Pancreas (tissue), 10 donors: ENCODE measurements around the gene PRRC2B. TPM values are rescaled to one million over a fixed set of nuclear protein-coding genes. Genes with fewer than 3 reads are reported as not detected.

Experiments used
- ATAC-seq, 4 donors: fragments of 200-7000 bp; cut with Tn5 transposase; one replicate each; pipeline versions ENCODE4 v1.8.0 to v1.9.1; 2020; ENCODE audit warnings: mild to moderate bottlenecking in 4 of 4, moderate library complexity in 4 of 4
- DNase-seq, 6 donors: peaks; one replicate each; pipeline ENCODE4 v3.0.0-alpha.2; 2020
- FAIRE-seq: peaks from 2 replicates; lab custom pipeline; 2012; peaks lifted over from hg19 to GRCh38; lab: Jason Lieb, UNC
- H3K27ac ChIP-seq, 4 donors: fragments of 200-600 bp; sonication (generic); 1 replicate in 3 of 4; 2 replicates in 1 of 4; pipeline versions ENCODE4 v1.5.0 to v1.8.0; 2020
- H3K27me3 ChIP-seq, 4 donors: fragments of 200-600 bp; one replicate each; pipeline ENCODE4 v1.8.0; 2021
- H3K36me3 ChIP-seq, 3 donors: fragments of 200-600 bp; sonication (generic) in 1 of 3; one replicate each; pipeline versions ENCODE4 v1.5.0 to v1.8.0; 2020 to 2021
- H3K4me1 ChIP-seq, 3 donors: fragments of 200-600 bp; one replicate each; pipeline ENCODE4 v1.8.0; 2021
- H3K4me3 ChIP-seq, 4 donors: fragments of 200-600 bp; sonication (generic) in 2 of 4; one replicate each; pipeline versions ENCODE4 v1.5.0 to v1.8.0; 2020 to 2021
- H3K9me3 ChIP-seq, 4 donors: fragments of 200-600 bp; one replicate each; pipeline ENCODE4 v1.8.0; 2021
- WGBS, 2 donors: extraction: QIAGEN DNeasy Blood & Tissue Kit; methylation state at CpG; one replicate each; pipeline ENCODE4 v1.1.7; 2013; 5-methylcytosine and 5-hydroxymethylcytosine counted together
- intact Hi-C, 3 donors: fragments of 100-400 bp; cut with DNase I; formaldehyde crosslinking; loops; one replicate each; pipeline versions ENCODE4 v1.11.1 to v1.14.2; 2022
- polyA plus RNA-seq, 2 donors: library from polyadenylated mRNA; stranded (reverse); fragments of 200-250 nt; gene quantifications; one replicate each; pipeline ENCODE4 v1.2.3, GENCODE V29; 2013
- total RNA-seq, 6 donors: library from RNA; stranded (reverse); fragmentation: NEBNext Ultra II Directional in 4 of 6; extraction: Animal tissue kit (Norgen Biotek cat#: 25700) in 4 of 6; gene quantifications; one replicate each; pipeline versions ENCODE4 v1.2.1 to v1.2.4, GENCODE V29; 2021 to 2023
- TF ChIP-seq, protein P1 (sequence below), 4 donors: fragments of 200-600 bp; sonication (generic) in 3 of 4; IDR thresholded peaks; one replicate each; pipeline versions ENCODE4 v1.5.0 to v1.8.0; 2021; ENCODE audit warnings: antibody characterized with exemption in 4 of 4
- donor health status: healthy with polysubstance abuse.
- donor health status: DM: no; HTN: no; CAD: no; lungs with moderate emphysema.
- donor health status: DM: no; HTN: no; CAD: no.
- donor health status: control.
- donor health status: control.
- donor health status: Bipolar disorder and iron deficiency.
- donor health status: DM: yes; HTN: yes; CAD: no.
- donor health status: DM: no; HTN: no; CAD: no.
- donor health status: DM: no; HTN: no; CAD: no.
- donor health status: DM: yes; HTN: yes; CAD: no.

PRRC2B gene
- total and polyA plus RNA-seq, 8 donors = 44.8 to 132 (median 90.3) TPM

GRCh38 chr9:131530546-131530919 is 136.6 kb downstream of the PRRC2B start:
- peak in 4 of 6 donors; percentile 27 to 81 (median 58) for DNase-seq
- Histone ChIP-seq H3K4me1 (peaks cover 4 to 17% (median 4%) of the 10 kb centered on the region in 3 donors), H3K27ac (peak overlapping the region; percentile 8 to 69 (median 64)), H3K27me3 (no peaks in the 10 kb centered on the region), H3K36me3 (peaks cover 0 to 16% (median 0%) of the 10 kb centered on the region in 3 donors), H3K4me3 (peak overlapping the region; percentile 60 to 99 (median 96)), H3K9me3 (no peaks in the 10 kb centered on the region)
- WGBS, 2 donors = 1 to 4% methylated on average over 23 to 29 of the region's 29 CpGs
- intact Hi-C loops = no loop called here
- no peak for FAIRE-seq
- ATAC-seq = peak; percentile 10 to 45 (median 22)
- TF ChIP-seq, protein P1, sequence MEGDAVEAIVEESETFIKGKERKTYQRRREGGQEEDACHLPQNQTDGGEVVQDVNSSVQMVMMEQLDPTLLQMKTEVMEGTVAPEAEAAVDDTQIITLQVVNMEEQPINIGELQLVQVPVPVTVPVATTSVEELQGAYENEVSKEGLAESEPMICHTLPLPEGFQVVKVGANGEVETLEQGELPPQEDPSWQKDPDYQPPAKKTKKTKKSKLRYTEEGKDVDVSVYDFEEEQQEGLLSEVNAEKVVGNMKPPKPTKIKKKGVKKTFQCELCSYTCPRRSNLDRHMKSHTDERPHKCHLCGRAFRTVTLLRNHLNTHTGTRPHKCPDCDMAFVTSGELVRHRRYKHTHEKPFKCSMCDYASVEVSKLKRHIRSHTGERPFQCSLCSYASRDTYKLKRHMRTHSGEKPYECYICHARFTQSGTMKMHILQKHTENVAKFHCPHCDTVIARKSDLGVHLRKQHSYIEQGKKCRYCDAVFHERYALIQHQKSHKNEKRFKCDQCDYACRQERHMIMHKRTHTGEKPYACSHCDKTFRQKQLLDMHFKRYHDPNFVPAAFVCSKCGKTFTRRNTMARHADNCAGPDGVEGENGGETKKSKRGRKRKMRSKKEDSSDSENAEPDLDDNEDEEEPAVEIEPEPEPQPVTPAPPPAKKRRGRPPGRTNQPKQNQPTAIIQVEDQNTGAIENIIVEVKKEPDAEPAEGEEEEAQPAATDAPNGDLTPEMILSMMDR (IDR thresholded peaks at IDR 0.05) = no peak

DNA sequence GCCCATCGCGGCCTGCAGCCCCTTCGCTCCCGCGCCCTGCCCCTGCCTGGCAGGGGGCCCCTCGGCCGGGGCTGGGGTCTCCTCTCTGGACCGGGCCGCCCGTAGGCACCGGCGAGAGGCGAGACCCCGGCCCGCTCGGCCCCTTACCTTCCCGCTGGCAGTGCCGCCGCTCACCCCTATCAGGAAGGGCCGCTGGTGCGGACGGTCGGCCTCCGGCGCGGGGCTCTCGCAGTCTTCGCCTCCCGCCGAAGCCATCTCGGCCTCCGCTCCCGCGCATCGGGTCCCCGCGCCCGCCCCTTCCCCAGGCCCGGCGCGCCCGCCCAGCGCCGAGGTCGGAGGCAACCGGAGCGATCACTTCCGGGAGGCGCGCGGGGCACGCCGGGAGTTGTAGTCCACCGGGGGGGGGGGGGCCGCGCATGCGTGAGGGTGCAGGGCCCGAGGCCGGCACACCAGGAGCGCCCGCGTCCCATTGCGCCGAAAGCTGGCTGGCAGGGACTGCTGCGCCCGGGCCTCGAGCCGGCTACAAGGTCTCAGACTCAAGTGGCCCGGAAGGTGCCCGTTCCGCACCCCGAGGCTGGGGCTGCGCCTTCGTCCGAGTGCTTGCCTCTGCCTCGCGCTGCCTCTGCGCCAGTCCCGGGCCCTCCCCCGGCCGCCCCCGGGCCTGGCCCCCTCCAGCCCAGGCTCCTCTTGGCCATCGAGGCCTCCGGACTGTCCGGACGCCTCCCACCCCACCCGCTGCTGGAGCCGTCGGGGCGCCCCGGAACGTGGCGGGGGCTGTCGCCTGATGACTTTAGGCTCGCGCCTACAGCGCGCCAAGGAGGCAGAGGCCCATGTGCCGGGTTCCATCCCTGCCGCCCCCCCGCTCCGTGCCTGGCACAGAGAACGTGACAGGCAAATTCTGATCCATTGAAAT is 137.3 kb downstream of the PRRC2B start, which contains the start of gene UCK1:
Gene UCK1 (minus strand): TSS at position 344 of the 913 bp plus-strand sequence. CDS start 89 bp downstream, at position 255.
- WGBS, 2 donors = 8 to 10% methylated on average over 62 to 103 of the region's 103 CpGs
- TF ChIP-seq, protein P1 (IDR thresholded peaks at IDR 0.05) = no peak
- no peaks in the 10 kb centered on the region for H3K27me3 ChIP-seq
- DNase-seq = peak; percentile 68 to 91 (median 80)
- peak; percentile 95 to 97 (median 96) for ATAC-seq
- H3K36me3 ChIP-seq = peaks cover 0 to 13% (median 0%) of the 10 kb centered on the region in 3 donors
- peak within 1 kb of the TSS; percentile 55 to 69 (median 64) for H3K27ac ChIP-seq
- peaks cover 4 to 17% (median 4%) of the 10 kb centered on the region in 3 donors for H3K4me1 ChIP-seq
- no peaks in the 10 kb centered on the region for H3K9me3 ChIP-seq
- H3K4me3 ChIP-seq = peak within 1 kb of the TSS; percentile 60 to 99 (median 96)
- no peak for FAIRE-seq
- intact Hi-C loops = no loop called here

GRCh38 chr9:131534721-131535237 is 140.9 kb downstream of the PRRC2B start:
- WGBS, 2 donors = 10 to 11% methylated on average over 8 of the region's 8 CpGs
- TF ChIP-seq, protein P1 (IDR thresholded peaks at IDR 0.05) = no peak
- no peak overlapping the region for H3K27ac ChIP-seq
- H3K9me3 ChIP-seq = no peaks in the 10 kb centered on the region
- ATAC-seq (peak; percentile 7 to 59 (median 45)), FAIRE-seq (no peak), DNase-seq (peak in 1 of 6 donors; percentile 50)
- H3K4me3 ChIP-seq = no peak overlapping the region
- intact Hi-C loops = no loop called here
- H3K4me1 ChIP-seq = peaks cover 3 to 16% (median 4%) of the 10 kb centered on the region in 3 donors
- no peaks in the 10 kb centered on the region for H3K36me3 ChIP-seq
- no peaks in the 10 kb centered on the region for H3K27me3 ChIP-seq

GRCh38 chr9:131537946-131538345 is 144.1 kb downstream of the PRRC2B start:
- no peak for ATAC-seq

More at GRCh38 chr9:131537946-131538345, 144.1 kb downstream of the PRRC2B start:
- FAIRE-seq (no peak), DNase-seq (no peak)
- TF ChIP-seq, protein P1 (IDR thresholded peaks at IDR 0.05) = no peak
- Histone ChIP-seq H3K4me3 (no peak overlapping the region), H3K27me3 (no peaks in the 10 kb centered on the region), H3K4me1 (peaks cover 0 to 7% (median 0%) of the 10 kb centered on the region in 3 donors), H3K27ac (no peak overlapping the region), H3K9me3 (no peaks in the 10 kb centered on the region), H3K36me3 (no peaks in the 10 kb centered on the region)
- intact Hi-C loops = no loop called here
- 96 to 97% methylated on average over 19 of the region's 19 CpGs for WGBS, 2 donors
